Transverse colon (tissue), 3 donors: ENCODE measurements around the gene REV3L.

ENCODE experiments used
- CTCF ChIP-seq, 5 experiments: fragments of 200-600 bp in 3 of 5; fragments of 450-650 bp in 2 of 5; sonication (generic) in 3 of 5; IDR thresholded peaks; 1 replicate in 2 of 5; 2 replicates in 3 of 5; pipeline ENCODE4 v1.5.1; 2016 to 2017; ENCODE audit warnings: antibody characterized with exemption in 5 of 5, inconsistent platforms in 3 of 5, mild to moderate bottlenecking in 2 of 5, moderate library complexity in 1 of 5
- POLR2A ChIP-seq: fragments of 450-650 bp; IDR thresholded peaks from one replicate; pipeline ENCODE4 v1.6.1; 2016; ENCODE audit warnings: antibody characterized with exemption, mild to moderate bottlenecking, moderate library complexity

- TF ChIP-seq CTCF (IDR thresholded peaks at IDR 0.05): no peak
- TF ChIP-seq POLR2A: no peak
Observed at GRCh38 chr6:111379302-111379701, 103.7 kb downstream of the REV3L start.
